Lower leg skin (tissue), 3 donors: ENCODE results near the gene TMEM229B.

ENCODE experiments used
- CTCF ChIP-seq, 3 donors: fragments of 450-650 bp; IDR thresholded peaks; one replicate each; pipeline ENCODE4 v1.5.1; 2016; ENCODE audit warnings: antibody characterized with exemption in 3 of 3, mild to moderate bottlenecking in 3 of 3, moderate library complexity in 2 of 3
- POLR2A ChIP-seq, 2 donors: fragments of 450-650 bp; IDR thresholded peaks; one replicate each; pipeline ENCODE4 v1.6.1; 2016 to 2017; ENCODE audit warnings: antibody characterized with exemption in 2 of 2, mild to moderate bottlenecking in 1 of 2, moderate library complexity in 1 of 2

- TF ChIP-seq CTCF (IDR thresholded peaks at IDR 0.05) (no peak), POLR2A (IDR thresholded peaks at IDR 0.05) (no peak)
Measured at GRCh38 chr14:67526676-67527459, 38.3 kb upstream of the TMEM229B start.
